ENCODE measurements around the gene FLOT1. TPM values are rescaled to one million over a fixed set of nuclear protein-coding genes. Genes with fewer than 3 reads are reported as not detected.

The FLOT1 gene
- total and polyA plus RNA-seq, 9 of the 15 experiments (the other 6 are each of a cell fraction or from before 2014, with no cell fraction given), result 11.7 to 149 (median 118) TPM

DNA sequence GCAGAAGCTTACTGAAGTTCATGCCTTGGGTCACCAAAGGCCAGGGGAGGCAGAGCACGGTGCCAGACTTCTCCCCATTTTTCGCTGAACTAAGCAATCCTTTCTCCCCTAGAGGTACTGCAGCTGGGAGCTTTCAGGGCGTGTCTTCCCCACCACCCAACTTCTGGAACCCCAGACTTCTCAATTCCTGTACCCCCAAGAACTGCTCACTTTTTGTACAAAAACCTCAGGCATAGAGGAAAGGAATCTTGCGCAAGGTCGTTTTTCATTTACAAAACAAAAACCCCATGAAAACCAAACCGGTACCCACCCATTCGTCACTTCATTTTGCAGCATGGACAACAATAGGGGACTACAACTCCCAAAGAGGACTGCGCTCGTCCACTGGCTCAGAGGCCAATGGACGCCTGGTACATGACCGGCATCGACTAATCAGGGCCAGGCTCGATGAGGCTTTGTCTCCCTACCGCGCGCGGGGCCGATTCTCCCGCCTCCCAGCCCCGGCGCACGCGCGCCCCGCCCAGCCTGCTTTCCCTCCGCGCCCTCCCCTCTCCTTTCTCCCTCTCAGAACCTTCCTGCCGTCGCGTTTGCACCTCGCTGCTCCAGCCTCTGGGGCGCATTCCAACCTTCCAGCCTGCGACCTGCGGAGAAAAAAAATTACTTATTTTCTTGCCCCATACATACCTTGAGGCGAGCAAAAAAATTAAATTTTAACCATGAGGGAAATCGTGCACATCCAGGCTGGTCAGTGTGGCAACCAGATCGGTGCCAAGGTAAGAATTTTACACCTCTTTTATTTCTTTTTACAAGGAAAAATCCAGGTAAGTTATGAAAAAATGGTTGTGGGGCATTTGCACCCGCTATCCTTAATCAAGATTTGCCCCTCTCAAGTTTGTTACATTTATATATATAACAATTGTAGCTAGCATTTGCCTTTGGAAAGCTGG lies 22.4 kb downstream of the FLOT1 start, which contains the start of gene TUBB (continued):
- TF ChIP-seq ZNF232 (CRISPR knock-in tag; IDR thresholded peaks at IDR 0.05) (no peak), SMARCA4 (IDR thresholded peaks at IDR 0.05) (0 out of 2 replicates have a peak, but pooled peaks have one; percentile 26), PTBP1 (IDR thresholded peaks at IDR 0.05; ENCODE audit: low read depth, low read length) (no peak), LEF1 (IDR thresholded peaks at IDR 0.05) (peak; percentile 14; the same call in 1 of the 2 replicates), ZNF77 (CRISPR knock-in tag; IDR thresholded peaks at IDR 0.05) (no peak), RFX7 (CRISPR knock-in tag; IDR thresholded peaks at IDR 0.05) (no peak), HDAC6 (IDR thresholded peaks at IDR 0.05; ENCODE audit: low read depth, low read length) (no peak), WHSC1 (IDR thresholded peaks at IDR 0.05; ENCODE audit: low read length) (no peak)
- TF ChIP-seq, protein P1, sequence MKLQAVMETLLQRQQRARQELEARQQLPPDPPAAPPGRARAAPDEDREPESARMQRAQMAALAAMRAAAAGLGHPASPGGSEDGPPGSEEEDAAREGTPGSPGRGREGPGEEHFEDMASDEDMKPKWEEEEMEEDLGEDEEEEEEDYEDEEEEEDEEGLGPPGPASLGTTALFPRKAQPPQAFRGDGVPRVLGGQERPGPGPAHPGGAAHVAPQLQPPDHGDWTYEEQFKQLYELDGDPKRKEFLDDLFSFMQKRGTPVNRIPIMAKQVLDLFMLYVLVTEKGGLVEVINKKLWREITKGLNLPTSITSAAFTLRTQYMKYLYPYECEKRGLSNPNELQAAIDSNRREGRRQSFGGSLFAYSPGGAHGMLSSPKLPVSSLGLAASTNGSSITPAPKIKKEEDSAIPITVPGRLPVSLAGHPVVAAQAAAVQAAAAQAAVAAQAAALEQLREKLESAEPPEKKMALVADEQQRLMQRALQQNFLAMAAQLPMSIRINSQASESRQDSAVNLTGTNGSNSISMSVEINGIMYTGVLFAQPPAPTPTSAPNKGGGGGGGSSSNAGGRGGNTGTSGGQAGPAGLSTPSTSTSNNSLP (IDR thresholded peaks at IDR 0.05; ENCODE audit: borderline replicate concordance, low read depth, low read length), result 0 out of 2 replicates have a peak, but pooled peaks have one; percentile 27
- TF ChIP-seq, protein P2, sequence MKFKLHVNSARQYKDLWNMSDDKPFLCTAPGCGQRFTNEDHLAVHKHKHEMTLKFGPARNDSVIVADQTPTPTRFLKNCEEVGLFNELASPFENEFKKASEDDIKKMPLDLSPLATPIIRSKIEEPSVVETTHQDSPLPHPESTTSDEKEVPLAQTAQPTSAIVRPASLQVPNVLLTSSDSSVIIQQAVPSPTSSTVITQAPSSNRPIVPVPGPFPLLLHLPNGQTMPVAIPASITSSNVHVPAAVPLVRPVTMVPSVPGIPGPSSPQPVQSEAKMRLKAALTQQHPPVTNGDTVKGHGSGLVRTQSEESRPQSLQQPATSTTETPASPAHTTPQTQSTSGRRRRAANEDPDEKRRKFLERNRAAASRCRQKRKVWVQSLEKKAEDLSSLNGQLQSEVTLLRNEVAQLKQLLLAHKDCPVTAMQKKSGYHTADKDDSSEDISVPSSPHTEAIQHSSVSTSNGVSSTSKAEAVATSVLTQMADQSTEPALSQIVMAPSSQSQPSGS (CRISPR knock-in tag; IDR thresholded peaks at IDR 0.05), result no peak
- TF ChIP-seq, protein P3, sequence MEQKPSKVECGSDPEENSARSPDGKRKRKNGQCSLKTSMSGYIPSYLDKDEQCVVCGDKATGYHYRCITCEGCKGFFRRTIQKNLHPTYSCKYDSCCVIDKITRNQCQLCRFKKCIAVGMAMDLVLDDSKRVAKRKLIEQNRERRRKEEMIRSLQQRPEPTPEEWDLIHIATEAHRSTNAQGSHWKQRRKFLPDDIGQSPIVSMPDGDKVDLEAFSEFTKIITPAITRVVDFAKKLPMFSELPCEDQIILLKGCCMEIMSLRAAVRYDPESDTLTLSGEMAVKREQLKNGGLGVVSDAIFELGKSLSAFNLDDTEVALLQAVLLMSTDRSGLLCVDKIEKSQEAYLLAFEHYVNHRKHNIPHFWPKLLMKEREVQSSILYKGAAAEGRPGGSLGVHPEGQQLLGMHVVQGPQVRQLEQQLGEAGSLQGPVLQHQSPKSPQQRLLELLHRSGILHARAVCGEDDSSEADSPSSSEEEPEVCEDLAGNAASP (IDR thresholded peaks at IDR 0.05), result no peak
- TF ChIP-seq, protein P4, sequence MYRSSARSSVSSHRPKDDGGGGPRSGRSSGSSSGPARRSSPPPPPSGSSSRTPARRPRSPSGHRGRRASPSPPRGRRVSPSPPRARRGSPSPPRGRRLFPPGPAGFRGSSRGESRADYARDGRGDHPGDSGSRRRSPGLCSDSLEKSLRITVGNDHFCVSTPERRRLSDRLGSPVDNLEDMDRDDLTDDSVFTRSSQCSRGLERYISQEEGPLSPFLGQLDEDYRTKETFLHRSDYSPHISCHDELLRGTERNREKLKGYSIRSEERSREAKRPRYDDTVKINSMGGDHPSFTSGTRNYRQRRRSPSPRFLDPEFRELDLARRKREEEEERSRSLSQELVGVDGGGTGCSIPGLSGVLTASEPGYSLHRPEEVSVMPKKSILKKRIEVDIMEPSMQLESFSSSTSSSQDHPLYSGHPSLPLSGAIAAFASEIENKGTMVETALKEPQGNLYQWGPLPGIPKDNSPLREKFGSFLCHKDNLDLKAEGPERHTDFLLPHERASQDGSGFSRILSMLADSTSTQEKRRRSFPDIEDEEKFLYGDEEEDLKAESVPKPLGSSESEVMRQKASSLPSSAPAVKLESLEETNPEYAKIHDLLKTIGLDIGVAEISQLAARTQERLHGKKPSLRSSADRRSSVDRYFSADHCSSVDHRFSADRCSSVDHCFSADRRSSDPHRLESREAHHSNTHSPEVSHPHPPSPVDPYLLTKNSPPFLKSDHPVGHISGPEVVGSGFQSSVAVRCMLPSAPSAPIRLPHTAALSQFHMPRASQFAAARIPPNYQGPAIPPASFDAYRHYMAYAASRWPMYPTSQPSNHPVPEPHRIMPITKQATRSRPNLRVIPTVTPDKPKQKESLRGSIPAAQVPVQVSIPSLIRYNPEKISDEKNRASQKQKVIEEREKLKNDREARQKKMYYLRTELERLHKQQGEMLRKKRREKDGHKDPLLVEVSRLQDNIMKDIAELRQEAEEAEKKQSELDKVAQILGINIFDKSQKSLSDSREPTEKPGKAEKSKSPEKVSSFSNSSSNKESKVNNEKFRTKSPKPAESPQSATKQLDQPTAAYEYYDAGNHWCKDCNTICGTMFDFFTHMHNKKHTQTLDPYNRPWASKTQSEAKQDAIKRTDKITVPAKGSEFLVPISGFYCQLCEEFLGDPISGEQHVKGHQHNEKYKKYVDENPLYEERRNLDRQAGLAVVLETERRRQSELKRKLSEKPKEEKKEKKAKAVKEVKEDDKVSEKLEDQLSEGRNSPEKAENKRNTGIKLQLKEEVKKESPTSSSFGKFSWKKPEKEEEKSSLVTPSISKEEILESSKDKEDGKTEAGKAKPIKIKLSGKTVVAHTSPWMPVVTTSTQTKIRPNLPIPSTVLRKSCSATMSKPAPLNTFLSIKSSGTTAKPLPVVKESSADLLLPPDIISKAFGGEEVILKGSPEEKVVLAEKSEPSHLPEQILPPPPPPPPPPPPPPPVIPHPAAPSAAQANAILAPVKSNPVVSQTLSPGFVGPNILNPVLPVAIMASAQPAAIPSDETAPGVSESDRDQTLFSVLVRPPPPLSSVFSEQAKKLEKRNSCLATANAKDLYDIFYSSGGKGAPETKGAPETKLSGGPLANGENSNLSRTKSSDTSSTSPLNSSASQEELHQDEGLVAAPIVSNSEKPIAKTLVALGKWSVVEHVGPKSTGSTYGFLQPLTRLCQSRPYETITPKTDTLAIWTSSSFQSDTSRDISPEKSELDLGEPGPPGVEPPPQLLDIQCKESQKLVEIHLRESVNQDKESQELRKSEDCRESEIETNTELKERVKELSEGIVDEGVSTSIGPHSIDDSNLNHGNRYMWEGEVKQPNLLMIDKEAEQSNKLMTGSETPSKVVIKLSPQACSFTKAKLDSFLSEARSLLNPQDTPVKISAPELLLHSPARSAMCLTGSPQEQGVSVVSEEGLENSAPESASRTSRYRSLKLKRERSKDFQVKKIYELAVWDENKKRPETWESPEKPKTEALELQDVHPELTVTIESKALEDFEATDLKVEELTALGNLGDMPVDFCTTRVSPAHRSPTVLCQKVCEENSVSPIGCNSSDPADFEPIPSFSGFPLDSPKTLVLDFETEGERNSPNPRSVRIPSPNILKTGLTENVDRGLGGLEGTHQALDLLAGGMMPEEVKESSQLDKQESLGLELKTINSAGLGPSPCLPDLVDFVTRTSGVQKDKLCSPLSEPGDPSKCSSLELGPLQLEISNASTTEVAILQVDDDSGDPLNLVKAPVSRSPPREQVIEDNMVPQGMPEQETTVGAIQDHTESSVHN (IDR thresholded peaks at IDR 0.05; ENCODE audit: borderline replicate concordance in 1 of 2, low read depth in 1 of 2), result 0 out of 4 replicates have a peak, but pooled peaks of 1 of the 2 experiments have one; percentile 16
